ENCODE measurements around the gene CISTR. TPM values are rescaled to one million over a fixed set of nuclear protein-coding genes. Genes with fewer than 3 reads are reported as not detected.

The CISTR gene
- total and polyA plus RNA-seq, 2 donors (not counting 3 experiments of a cell fraction or from before 2014, with no cell fraction given): not detected

- H4K20me1 ChIP-seq (replicated peaks; ENCODE audit: control insufficient read depth, extremely low read depth, insufficient read depth, low read length): no peaks in the 10 kb centered on the region
- no peaks in the 10 kb centered on the region for H3K27me3 ChIP-seq (ENCODE audit: control insufficient read depth in 2 of 2, insufficient read depth in 2 of 2, low read length in 2 of 2)
- ChIA-PET CTCF (interaction anchor here (0.7 to 2.4 kb wide), 5 partner anchors 9 to 24 kb away, joined by 3 to 16 read pairs (median 5); no protein-coding TSS in a partner anchor), POLR2A (no interaction called here)
- dilution Hi-C loops (cut with MboI; ENCODE audit: extremely low pct_ligation_motif_present, low sequenced_read_pairs): no loop called here
- no peak overlapping the region for H3K27ac ChIP-seq (ENCODE audit: insufficient read depth, low read depth, low read length)
- intact Hi-C loops (cut with micrococcal nuclease): no loop called here
- H3K4me1 ChIP-seq (ENCODE audit: control insufficient read depth, extremely low read depth, insufficient read depth, low read length): peaks cover 10% of the 10 kb centered on the region
- H3K79me2 ChIP-seq (ENCODE audit: control insufficient read depth, insufficient read depth, low read length): no peaks in the 10 kb centered on the region
- H3K9me3 ChIP-seq (replicated peaks; ENCODE audit: control insufficient read depth, insufficient read depth, low read length): no peaks in the 10 kb centered on the region
- no peak overlapping the region for H3K9ac ChIP-seq (replicated peaks; ENCODE audit: extremely low read depth, insufficient read depth, low read length)
- DNase-seq (ENCODE audit: low read depth, low spot score) (no peak), FAIRE-seq (no peak)
- H3K4me2 ChIP-seq (ENCODE audit: insufficient read depth, low read length): no peak overlapping the region
- no peak overlapping the region for H3K4me3 ChIP-seq (replicated peaks in 1 of 3; ENCODE audit: insufficient read depth in 1 of 3, low read depth in 1 of 3, low read length in 3 of 3)
- no peak for TF ChIP-seq JUN (IDR thresholded peaks at IDR 0.05; ENCODE audit: borderline replicate concordance, insufficient read depth, insufficient read length, low read depth)
- no peak for TF ChIP-seq MYC (IDR thresholded peaks at IDR 0.05; ENCODE audit: low read depth, low read length)
- TF ChIP-seq, protein P1, sequence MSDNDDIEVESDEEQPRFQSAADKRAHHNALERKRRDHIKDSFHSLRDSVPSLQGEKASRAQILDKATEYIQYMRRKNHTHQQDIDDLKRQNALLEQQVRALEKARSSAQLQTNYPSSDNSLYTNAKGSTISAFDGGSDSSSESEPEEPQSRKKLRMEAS (IDR thresholded peaks at IDR 0.05; ENCODE audit: insufficient read depth, insufficient read length): no peak
- TF ChIP-seq EZH2 (IDR thresholded peaks at IDR 0.05; ENCODE audit: borderline replicate concordance, low read depth, low read length, severe bottlenecking): no peak
- TF ChIP-seq FOS (IDR thresholded peaks at IDR 0.05; ENCODE audit: borderline replicate concordance, insufficient read depth, low read length): no peak
- no peak for TF ChIP-seq POLR2AphosphoS5 (IDR thresholded peaks at IDR 0.05; ENCODE audit: insufficient read depth, low read depth, low read length)
- TF ChIP-seq, protein P2, sequence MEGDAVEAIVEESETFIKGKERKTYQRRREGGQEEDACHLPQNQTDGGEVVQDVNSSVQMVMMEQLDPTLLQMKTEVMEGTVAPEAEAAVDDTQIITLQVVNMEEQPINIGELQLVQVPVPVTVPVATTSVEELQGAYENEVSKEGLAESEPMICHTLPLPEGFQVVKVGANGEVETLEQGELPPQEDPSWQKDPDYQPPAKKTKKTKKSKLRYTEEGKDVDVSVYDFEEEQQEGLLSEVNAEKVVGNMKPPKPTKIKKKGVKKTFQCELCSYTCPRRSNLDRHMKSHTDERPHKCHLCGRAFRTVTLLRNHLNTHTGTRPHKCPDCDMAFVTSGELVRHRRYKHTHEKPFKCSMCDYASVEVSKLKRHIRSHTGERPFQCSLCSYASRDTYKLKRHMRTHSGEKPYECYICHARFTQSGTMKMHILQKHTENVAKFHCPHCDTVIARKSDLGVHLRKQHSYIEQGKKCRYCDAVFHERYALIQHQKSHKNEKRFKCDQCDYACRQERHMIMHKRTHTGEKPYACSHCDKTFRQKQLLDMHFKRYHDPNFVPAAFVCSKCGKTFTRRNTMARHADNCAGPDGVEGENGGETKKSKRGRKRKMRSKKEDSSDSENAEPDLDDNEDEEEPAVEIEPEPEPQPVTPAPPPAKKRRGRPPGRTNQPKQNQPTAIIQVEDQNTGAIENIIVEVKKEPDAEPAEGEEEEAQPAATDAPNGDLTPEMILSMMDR (IDR thresholded peaks at IDR 0.05; ENCODE audit: extremely low read depth in 1 of 2, insufficient read depth in 1 of 2, low read depth in 1 of 2, low read length in 2 of 2): no peak
- no peak for TF ChIP-seq GATA2 (IDR thresholded peaks at IDR 0.05; ENCODE audit: insufficient read depth, insufficient read length, low read depth, low read length)
- TF ChIP-seq POLR2A (IDR thresholded peaks at IDR 0.05; ENCODE audit: low read depth, low read length): no peak
- no peak overlapping the region for H2AFZ ChIP-seq (ENCODE audit: low read depth, low read length)
- BruUV-seq (replicated peaks): no TSS peak
- H3K36me3 ChIP-seq (ENCODE audit: control insufficient read depth in 2 of 2, extremely low read depth in 1 of 2, insufficient read depth in 2 of 2, low read length in 2 of 2): peaks cover 0 to 34% of the 10 kb centered on the region in 2 experiments
- no peaks in the 10 kb centered on the region for H3K9me1 ChIP-seq (replicated peaks; ENCODE audit: control insufficient read depth, extremely low read depth, insufficient read depth, low read length)
These were observed 29.2 kb downstream of the CISTR start for GRCh38 chr12:53722450-53723041.

Measured in endothelial cell of umbilical vein (primary cell).